HG03196 (cell line): ENCODE results near the gene COBLL1.
"Not testable (repeated sequence)": the region's sequence is repeated elsewhere in the genome, so short reads cannot be mapped to it uniquely, and the experiment has no call there.

Experiments used
- ATAC-seq: cut with Tn5 transposase; IDR thresholded peaks from one replicate; pipeline ENCODE4 v1.9.1; 2021; ENCODE audit not compliant: unreplicated experiment

COBLL1 gene

GRCh38 chr2:164721430-164721829 lies 120.2 kb downstream of the COBLL1 start:
- ATAC-seq, result no peak

DNA sequence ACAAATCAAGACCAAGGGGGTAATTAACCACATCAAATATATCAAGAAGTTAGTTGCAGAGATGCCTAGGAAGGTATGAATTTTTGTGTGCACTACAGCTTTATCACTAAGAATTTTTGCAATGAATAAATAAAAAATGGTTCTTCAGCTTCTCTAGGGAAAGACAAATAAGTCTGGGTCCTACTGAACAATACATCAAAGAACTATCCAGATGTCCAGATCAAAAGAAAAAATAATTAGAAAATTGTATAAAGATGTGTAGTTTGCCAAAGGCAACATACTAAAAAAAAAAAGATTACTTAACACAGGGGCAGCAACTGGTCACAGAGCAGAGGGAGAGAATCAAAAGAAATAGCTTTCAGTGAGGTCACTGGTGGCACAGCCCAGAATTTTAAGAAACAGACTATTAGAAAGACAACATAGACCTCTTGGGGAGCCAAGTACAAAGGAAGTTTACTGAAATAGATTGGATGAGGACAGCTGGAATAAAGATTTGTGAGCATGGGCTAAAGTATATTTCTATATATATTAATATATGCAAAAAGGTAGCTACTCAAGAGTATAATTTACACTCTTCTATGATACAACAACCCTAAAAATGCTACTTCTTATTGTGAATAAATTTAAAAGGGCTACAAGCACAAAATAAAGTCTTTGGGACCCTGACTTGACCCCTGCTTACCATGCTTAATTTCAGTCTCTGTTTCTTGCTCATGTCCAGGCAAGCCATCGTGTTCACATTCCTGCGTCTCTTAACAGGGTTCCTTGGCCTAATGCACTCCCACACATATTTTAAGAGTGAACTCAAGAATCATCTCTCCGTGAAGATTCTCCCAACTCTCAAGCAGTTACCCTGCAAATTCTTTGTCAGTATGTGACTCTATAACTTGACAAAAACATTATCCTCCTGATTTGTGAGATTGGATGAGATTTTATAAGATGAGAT lies 121.4 kb downstream of the COBLL1 start:
- no peak for ATAC-seq

- no peak for ATAC-seq
Observed at GRCh38 chr2:164717000-164717803, 124.4 kb downstream of the COBLL1 start.

GRCh38 chr2:164714471-164714870 lies 127.2 kb downstream of the COBLL1 start:
- ATAC-seq, result no peak

GRCh38 chr2:164711766-164712138 lies 129.9 kb downstream of the COBLL1 start:
- peak; percentile 68 for ATAC-seq

- ATAC-seq, result peak; percentile 45
Observed at GRCh38 chr2:164710837-164711765, 130.5 kb downstream of the COBLL1 start.

DNA sequence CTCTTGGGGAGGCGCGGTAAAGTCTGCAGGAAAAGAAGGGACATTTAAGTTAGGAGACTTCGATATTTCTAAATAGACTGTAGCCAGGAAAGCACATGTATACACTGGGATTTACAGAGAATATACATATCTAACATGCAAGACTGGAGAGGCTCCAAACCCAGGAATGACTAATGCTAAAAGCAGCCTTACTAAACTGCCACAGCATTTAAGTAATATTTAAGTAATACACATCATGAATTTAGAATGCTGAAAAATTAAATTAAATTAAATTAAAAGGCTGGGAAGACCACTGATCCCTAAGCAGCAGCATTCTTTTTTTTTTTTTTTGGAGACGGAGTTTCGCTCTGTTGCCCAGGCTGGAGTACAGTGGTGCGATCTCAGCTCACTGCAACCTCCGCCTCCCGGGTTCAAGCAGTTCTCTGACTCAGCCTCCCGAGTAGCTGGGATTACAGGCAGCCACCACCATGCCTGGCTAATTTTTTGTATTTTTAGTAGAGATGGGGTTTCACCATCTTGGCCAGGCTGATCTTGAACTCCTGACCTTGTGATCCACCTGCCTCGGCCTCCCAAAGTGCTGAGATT lies 131.3 kb downstream of the COBLL1 start:
- ATAC-seq, result not testable (repeated sequence)

- ATAC-seq, result no peak
Observed at GRCh38 chr2:164706522-164706921, 135.1 kb downstream of the COBLL1 start.

- ATAC-seq, result no peak
Observed at GRCh38 chr2:164705412-164706167, 136.0 kb downstream of the COBLL1 start.

- no peak for ATAC-seq
Observed at GRCh38 chr2:164703915-164704706, 137.5 kb downstream of the COBLL1 start.

DNA sequence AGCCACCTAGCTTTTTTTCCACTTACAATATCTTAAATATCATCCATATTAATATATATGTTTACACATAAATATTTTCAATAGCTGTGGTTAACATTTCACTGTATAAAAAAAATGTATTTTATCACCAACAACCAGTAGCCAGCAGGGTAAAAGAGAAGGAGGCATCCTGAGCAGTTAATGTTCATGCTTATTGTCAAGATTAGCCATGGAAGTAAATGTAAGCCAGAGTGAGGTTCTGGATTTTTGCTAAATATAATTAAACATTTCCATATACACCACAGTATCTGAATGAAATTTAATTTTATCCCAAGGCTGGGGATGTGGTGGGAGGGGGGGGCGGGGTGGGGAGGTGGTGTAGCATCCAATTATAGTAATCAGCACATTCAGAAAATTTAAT lies 140.1 kb downstream of the COBLL1 start:
- ATAC-seq, result no peak

GRCh38 chr2:164700390-164700789 lies 141.2 kb downstream of the COBLL1 start:
- ATAC-seq, result no peak

- ATAC-seq, result no peak
Observed at GRCh38 chr2:164697688-164698461, 143.7 kb downstream of the COBLL1 start.

DNA sequence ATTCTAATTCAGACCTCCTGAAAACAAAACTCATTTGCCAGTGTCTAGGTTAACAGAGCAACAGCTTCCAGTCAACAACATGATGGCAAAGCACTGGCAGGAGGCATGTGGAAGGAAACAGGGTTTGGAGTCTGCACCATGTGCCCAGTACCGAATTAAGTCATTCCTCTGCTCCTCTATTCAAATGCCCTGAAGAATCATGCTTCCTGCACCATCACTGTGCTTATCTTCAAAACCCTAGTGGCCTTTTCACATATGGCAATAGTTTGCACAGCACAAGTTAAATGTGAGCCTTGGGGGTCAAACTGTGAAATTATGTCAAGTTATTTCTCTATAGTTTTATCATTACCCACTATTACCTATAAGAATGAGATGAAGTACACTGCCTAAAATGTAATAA lies 145.0 kb downstream of the COBLL1 start:
- no peak for ATAC-seq

GRCh38 chr2:164694275-164694695 lies 147.3 kb downstream of the COBLL1 start:
- ATAC-seq, result no peak

DNA sequence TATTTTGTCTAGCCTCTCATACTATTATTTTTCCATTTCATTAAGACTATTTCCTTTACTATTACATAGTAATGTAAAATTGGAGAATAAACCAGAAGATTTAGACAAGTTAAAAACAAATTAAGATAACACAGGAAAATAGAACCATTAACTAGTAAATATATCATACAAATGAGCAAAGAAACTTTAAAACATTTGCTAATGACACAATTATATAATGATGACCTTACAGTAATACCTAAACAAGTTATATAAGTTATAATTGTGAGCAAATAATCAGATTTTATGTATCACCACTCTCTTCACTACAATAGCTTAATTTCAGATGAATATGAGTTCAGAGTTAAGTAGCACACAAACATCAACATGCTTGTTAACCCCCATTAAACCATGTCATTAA lies 147.8 kb downstream of the COBLL1 start:
- no peak for ATAC-seq

DNA sequence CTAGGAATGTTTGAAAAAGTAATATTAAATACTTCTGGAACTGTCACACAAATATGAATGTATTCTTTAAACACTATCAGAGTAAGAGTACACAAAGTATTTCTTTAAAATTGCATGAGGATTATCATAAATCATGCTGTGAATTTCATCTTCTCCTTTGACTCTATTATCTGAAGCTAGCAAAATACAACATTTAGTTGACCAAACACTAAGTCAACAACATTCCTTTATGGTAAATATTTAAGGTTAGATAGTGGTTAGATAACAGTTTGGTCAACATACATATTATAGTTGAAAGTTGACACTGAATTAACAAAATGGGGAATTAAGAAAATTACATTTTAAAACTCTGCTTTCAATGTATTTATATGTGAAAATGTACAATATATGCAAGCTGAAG lies 148.2 kb downstream of the COBLL1 start:
- ATAC-seq, result no peak

DNA sequence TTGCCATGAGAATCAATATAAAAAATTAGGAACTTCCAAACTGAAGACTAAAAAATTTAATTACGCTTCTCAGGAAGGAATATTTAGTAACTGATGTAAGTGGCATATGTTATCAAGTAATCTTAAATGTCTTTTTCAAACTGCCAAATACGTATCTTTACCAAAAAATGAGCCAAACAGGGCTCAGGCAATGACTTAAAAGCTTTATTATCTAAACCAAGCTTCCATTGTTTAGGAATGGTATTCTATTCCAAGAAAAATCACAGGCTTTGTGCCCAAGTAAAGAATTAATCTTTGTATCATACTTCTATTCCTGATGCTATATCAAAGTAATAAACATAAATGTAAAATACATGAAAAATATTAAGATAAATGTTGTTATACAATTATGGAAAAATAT lies 148.7 kb downstream of the COBLL1 start:
- no peak for ATAC-seq
